Endothelial cell of umbilical vein (primary cell): Measurements from ENCODE around the gene WDR77. TPM values are rescaled to one million over a fixed set of nuclear protein-coding genes. Genes with fewer than 3 reads are reported as not detected.

ENCODE experiments used
- BruUV-seq: library from RNA; stranded (reverse); fragments of 400-500 nt; replicated peaks from 2 replicates; lab custom pipeline; 2021; lab: Mats Ljungman, UMichigan
- CTCF ChIA-PET: fragments of 300-600, 350-600 bp; sonication (Branson Sonifier 250); formaldehyde crosslinking; loops from one replicate; lab custom pipeline; 2021; ENCODE audit warnings: antibody characterized with exemption, inconsistent platforms; lab: Charles Lee
- POLR2A ChIA-PET: fragments of 300-600, 350-600 bp; sonication (Branson Sonifier 250); formaldehyde crosslinking; loops from one replicate; lab custom pipeline; 2021; ENCODE audit warnings: antibody characterized with exemption, inconsistent platforms; lab: Charles Lee
- DNase-seq: peaks from one replicate; pipeline ENCODE4 v3.0.0-alpha.2; 2011; ENCODE audit warnings: low read depth, low spot score
- FAIRE-seq: peaks from 2 replicates; lab custom pipeline; 2011; peaks lifted over from hg19 to GRCh38; lab: Jason Lieb, UNC
- H2AFZ ChIP-seq: 2 replicates; pipeline ENCODE4 v1.6.0; 2012; ENCODE audit warnings: low read depth, low read length, control low read depth, inconsistent platforms
- H3K27ac ChIP-seq: 2 replicates; pipeline ENCODE4 v1.5.1; 2011; ENCODE audit warnings: low read depth, mild to moderate bottlenecking, control low read depth, low read length, moderate library complexity; ENCODE audit not compliant: insufficient read depth
- H3K27me3 ChIP-seq, 2 experiments: 2 replicates each; pipeline versions ENCODE4 v1.6.0 to v1.6.1; 2011; ENCODE audit warnings: low read length in 2 of 2, mixed read lengths in 1 of 2; ENCODE audit not compliant: control insufficient read depth in 2 of 2, insufficient read depth in 2 of 2
- H3K36me3 ChIP-seq, 2 experiments: 2 replicates in 1 of 2; 3 replicates in 1 of 2; pipeline ENCODE4 v1.5.1; 2011; ENCODE audit warnings: low read length in 2 of 2, mild to moderate bottlenecking in 1 of 2, moderate library complexity in 1 of 2; ENCODE audit not compliant: control insufficient read depth in 2 of 2, insufficient read depth in 2 of 2; ENCODE audit errors: extremely low read depth in 1 of 2
- H3K4me1 ChIP-seq: 3 replicates; pipeline ENCODE4 v1.5.1; 2011; ENCODE audit warnings: mild to moderate bottlenecking, low read length; ENCODE audit not compliant: control insufficient read depth, insufficient read depth; ENCODE audit errors: extremely low read depth
- H3K4me2 ChIP-seq: 2 replicates; pipeline ENCODE4 v1.6.1; 2011; ENCODE audit warnings: low read length, control low read depth, mixed read lengths; ENCODE audit not compliant: insufficient read depth
- H3K4me3 ChIP-seq, 3 experiments: fragments of 200-600 bp in 1 of 3; sonication (generic), shearing (Covaris generic) in 1 of 3; replicated peaks in 1 of 3; 2 replicates each; pipeline ENCODE4 v1.5.1; 2011 to 2016; ENCODE audit warnings: control low read depth in 3 of 3, low read length in 3 of 3, mild to moderate bottlenecking in 2 of 3, inconsistent platforms in 1 of 3, low read depth in 1 of 3, moderate library complexity in 1 of 3; ENCODE audit not compliant: insufficient read depth in 1 of 3
- H3K79me2 ChIP-seq: 2 replicates; pipeline ENCODE4 v1.6.0; 2012; ENCODE audit warnings: low read length, inconsistent platforms; ENCODE audit not compliant: control insufficient read depth, insufficient read depth
- H3K9ac ChIP-seq: replicated peaks from 2 replicates; pipeline ENCODE3; 2011; ENCODE audit warnings: low read length, control low read depth; ENCODE audit not compliant: insufficient read depth; ENCODE audit errors: extremely low read depth
- H3K9me1 ChIP-seq: replicated peaks from 3 replicates; pipeline ENCODE4 v1.6.0; 2011; ENCODE audit warnings: mild to moderate bottlenecking, low read length; ENCODE audit not compliant: control insufficient read depth, insufficient read depth; ENCODE audit errors: extremely low read depth
- H3K9me3 ChIP-seq: replicated peaks from 2 replicates; pipeline ENCODE4 v1.5.1; 2012; ENCODE audit warnings: low read length, inconsistent platforms; ENCODE audit not compliant: control insufficient read depth, insufficient read depth
- H4K20me1 ChIP-seq: replicated peaks from 2 replicates; pipeline ENCODE3; 2011; ENCODE audit warnings: mild to moderate bottlenecking, low read length; ENCODE audit not compliant: control insufficient read depth, insufficient read depth; ENCODE audit errors: extremely low read depth
- EZH2 ChIP-seq: IDR thresholded peaks from 2 replicates; pipeline ENCODE4 v1.6.1; 2012; ENCODE audit warnings: borderline replicate concordance, low read depth, mild to moderate bottlenecking, moderate library complexity, low read length, inconsistent platforms; ENCODE audit not compliant: severe bottlenecking
- FOS ChIP-seq: IDR thresholded peaks from 2 replicates; pipeline ENCODE4 v1.6.1; 2011; ENCODE audit warnings: mild to moderate bottlenecking, low read length, moderate library complexity, borderline replicate concordance; ENCODE audit not compliant: insufficient read depth
- GATA2 ChIP-seq: IDR thresholded peaks from 2 replicates; pipeline ENCODE4 v1.7.0; 2011; ENCODE audit warnings: low read depth, mild to moderate bottlenecking, moderate library complexity, mixed read lengths, low read length; ENCODE audit not compliant: insufficient read length, insufficient read depth
- JUN ChIP-seq: IDR thresholded peaks from 2 replicates; pipeline ENCODE4 v1.6.1; 2011; ENCODE audit warnings: borderline replicate concordance, low read depth; ENCODE audit not compliant: insufficient read length, insufficient read depth
- MYC ChIP-seq: IDR thresholded peaks from one replicate; pipeline ENCODE4 v1.6.1; 2011; ENCODE audit warnings: mild to moderate bottlenecking, low read depth, low read length
- POLR2A ChIP-seq: IDR thresholded peaks from 2 replicates; pipeline ENCODE4 v1.6.1; 2012; ENCODE audit warnings: low read depth, mild to moderate bottlenecking, control low read depth, low read length
- POLR2AphosphoS5 ChIP-seq: IDR thresholded peaks from 2 replicates; pipeline ENCODE4 v1.6.1; 2012; ENCODE audit warnings: low read depth, mild to moderate bottlenecking, control low read depth, low read length, moderate library complexity; ENCODE audit not compliant: insufficient read depth
- dilution Hi-C: fragments of 300-500 bp; cut with MboI; formaldehyde crosslinking; loops from one replicate; pipeline ENCODE4 v1.15.0; 2019; ENCODE audit warnings: low sequenced_read_pairs; ENCODE audit not compliant: extremely low pct_ligation_motif_present
- intact Hi-C: fragments of 100-400 bp; cut with micrococcal nuclease; formaldehyde crosslinking; loops from one replicate; pipeline ENCODE4 v1.10.0; 2022
- polyA plus RNA-seq, 4 experiments: library from polyadenylated mRNA; depleted of rRNA in 3 of 4; stranded (reverse) in 3 of 4; unstranded in 1 of 4; fragments of >200 nt; gene quantifications; 2 replicates each; pipeline versions ENCODE4 v1.2.1 to v1.2.3, GENCODE V29; 2011 to 2012; ENCODE audit warnings: missing spikeins in 1 of 4
- total RNA-seq: library from RNA; stranded (reverse); gene quantifications from 2 replicates; pipeline ENCODE4 v1.2.3, GENCODE V29; 2021
- TF ChIP-seq, protein P1 (sequence below), 2 donors: IDR thresholded peaks; 1 replicate in 1 of 2; 2 replicates in 1 of 2; pipeline ENCODE4 v1.5.1; 2011; ENCODE audit warnings: low read length in 2 of 2, mild to moderate bottlenecking in 2 of 2, moderate library complexity in 2 of 2, control low read depth in 1 of 2, inconsistent platforms in 1 of 2, low read depth in 1 of 2; ENCODE audit not compliant: insufficient read depth in 1 of 2; ENCODE audit errors: extremely low read depth in 1 of 2
- TF ChIP-seq, protein P2 (sequence below): IDR thresholded peaks from 2 replicates; pipeline ENCODE4 v1.6.1; 2011; ENCODE audit not compliant: insufficient read depth, insufficient read length

The WDR77 gene
- total and polyA plus RNA-seq, 2 donors (not counting 3 experiments of a cell fraction or from before 2014, with no cell fraction given) = 41.3 to 116 TPM

DNA sequence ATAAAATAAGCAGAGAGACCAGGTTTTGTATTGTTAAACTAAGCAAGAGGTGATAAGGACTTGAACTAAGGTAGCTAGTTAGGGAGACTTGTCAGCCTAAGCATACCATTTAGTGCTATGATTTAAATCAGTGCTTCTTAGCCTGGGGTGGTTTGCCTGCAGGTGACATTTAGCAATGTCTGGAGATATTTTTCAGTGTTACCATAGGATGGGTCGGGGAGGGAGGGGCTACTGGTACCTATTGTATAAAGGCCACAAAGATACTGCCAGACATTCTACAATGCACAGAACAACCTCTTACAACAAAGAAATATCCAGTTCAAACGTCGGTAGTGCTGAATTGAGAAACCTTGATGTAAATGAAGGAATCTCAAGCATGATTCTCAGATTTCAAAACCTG is 3.5 kb upstream of the WDR77 start:
- Histone ChIP-seq H3K36me3 (peaks cover 0 to 24% of the 10 kb centered on the region in 2 experiments), H4K20me1 (peaks cover 4% of the 10 kb centered on the region), H2AFZ (no peak overlapping the region), H3K27me3 (no peaks in the 10 kb centered on the region), H3K9ac (no peak overlapping the region), H3K9me1 (no peaks in the 10 kb centered on the region), H3K79me2 (peaks cover 75% of the 10 kb centered on the region), H3K4me1 (peaks cover 15% of the 10 kb centered on the region), H3K4me3 (no peak overlapping the region), H3K9me3 (no peaks in the 10 kb centered on the region), H3K27ac (no peak overlapping the region), H3K4me2 (no peak overlapping the region)
- dilution Hi-C loops (no loop called here), intact Hi-C loops (no loop called here)
- CTCF ChIA-PET = interaction anchor here (0.7 to 1.4 kb wide), 3 partner anchors 10 to 55 kb away, joined by 3 to 4 read pairs (median 3); no protein-coding TSS in a partner anchor
- DNase-seq (no peak), FAIRE-seq (no peak)
- POLR2A ChIA-PET = interaction anchor here (0.6 to 1.8 kb wide), 2 partner anchors 10 to 633 kb away, joined by 3 to 4 read pairs; no protein-coding TSS in a partner anchor
- no TSS peak for BruUV-seq
- TF ChIP-seq POLR2A = no peak
- TF ChIP-seq EZH2 = no peak
- TF ChIP-seq, protein P1, sequence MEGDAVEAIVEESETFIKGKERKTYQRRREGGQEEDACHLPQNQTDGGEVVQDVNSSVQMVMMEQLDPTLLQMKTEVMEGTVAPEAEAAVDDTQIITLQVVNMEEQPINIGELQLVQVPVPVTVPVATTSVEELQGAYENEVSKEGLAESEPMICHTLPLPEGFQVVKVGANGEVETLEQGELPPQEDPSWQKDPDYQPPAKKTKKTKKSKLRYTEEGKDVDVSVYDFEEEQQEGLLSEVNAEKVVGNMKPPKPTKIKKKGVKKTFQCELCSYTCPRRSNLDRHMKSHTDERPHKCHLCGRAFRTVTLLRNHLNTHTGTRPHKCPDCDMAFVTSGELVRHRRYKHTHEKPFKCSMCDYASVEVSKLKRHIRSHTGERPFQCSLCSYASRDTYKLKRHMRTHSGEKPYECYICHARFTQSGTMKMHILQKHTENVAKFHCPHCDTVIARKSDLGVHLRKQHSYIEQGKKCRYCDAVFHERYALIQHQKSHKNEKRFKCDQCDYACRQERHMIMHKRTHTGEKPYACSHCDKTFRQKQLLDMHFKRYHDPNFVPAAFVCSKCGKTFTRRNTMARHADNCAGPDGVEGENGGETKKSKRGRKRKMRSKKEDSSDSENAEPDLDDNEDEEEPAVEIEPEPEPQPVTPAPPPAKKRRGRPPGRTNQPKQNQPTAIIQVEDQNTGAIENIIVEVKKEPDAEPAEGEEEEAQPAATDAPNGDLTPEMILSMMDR (IDR thresholded peaks at IDR 0.05; ENCODE audit: extremely low read depth in 1 of 2, insufficient read depth in 1 of 2, low read depth in 1 of 2, low read length in 2 of 2) = no peak
- no peak for TF ChIP-seq POLR2AphosphoS5
- TF ChIP-seq JUN = no peak
- TF ChIP-seq FOS = no peak
- TF ChIP-seq, protein P2, sequence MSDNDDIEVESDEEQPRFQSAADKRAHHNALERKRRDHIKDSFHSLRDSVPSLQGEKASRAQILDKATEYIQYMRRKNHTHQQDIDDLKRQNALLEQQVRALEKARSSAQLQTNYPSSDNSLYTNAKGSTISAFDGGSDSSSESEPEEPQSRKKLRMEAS = no peak
- TF ChIP-seq MYC = no peak
- TF ChIP-seq GATA2 = no peak
